Measurements from ENCODE around the gene ST8SIA6.

DNA sequence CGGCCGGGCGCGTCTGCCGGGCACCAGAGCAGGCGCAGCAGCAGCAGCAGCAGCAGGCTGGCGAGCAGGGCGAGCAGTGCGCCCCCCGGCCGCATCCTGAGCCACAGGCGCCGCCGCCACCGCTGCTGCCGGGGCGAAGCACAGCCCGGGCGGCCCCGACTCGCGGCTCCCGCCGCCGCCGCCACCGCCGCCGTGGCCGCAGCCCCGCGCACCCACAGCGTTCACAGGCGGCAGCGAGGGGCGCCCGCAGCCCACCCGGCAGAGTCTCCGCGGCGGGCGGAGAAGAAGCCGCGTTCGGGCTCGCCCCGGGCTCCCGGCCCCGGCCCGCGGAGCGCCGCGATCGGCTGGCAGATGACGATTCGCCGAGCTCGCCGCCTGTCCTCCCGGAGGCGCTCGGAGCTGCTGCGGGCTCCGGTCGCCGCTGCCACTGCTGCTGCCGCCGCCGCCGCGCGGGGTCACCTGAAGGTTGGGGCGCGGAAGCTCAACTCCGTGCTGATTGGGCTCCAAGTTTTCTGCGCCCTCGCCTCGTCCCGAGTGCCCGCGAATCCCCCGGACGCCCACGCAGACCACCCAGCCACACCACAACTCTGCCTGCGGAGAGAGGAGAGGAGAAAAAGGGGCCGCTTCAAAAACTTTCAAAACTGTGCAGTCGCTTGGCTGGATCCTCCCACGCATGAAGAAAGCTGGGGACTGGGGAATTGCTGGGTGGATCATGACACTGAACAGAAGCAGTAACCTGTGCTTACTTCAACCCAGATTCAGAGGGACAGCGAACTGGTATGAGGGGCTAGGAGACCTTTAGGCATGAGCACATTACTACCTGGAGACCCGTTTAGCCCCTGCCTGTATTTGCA is at the start of gene ST8SIA6:
- TF ChIP-seq, protein P1, sequence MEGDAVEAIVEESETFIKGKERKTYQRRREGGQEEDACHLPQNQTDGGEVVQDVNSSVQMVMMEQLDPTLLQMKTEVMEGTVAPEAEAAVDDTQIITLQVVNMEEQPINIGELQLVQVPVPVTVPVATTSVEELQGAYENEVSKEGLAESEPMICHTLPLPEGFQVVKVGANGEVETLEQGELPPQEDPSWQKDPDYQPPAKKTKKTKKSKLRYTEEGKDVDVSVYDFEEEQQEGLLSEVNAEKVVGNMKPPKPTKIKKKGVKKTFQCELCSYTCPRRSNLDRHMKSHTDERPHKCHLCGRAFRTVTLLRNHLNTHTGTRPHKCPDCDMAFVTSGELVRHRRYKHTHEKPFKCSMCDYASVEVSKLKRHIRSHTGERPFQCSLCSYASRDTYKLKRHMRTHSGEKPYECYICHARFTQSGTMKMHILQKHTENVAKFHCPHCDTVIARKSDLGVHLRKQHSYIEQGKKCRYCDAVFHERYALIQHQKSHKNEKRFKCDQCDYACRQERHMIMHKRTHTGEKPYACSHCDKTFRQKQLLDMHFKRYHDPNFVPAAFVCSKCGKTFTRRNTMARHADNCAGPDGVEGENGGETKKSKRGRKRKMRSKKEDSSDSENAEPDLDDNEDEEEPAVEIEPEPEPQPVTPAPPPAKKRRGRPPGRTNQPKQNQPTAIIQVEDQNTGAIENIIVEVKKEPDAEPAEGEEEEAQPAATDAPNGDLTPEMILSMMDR (conservative IDR thresholded peaks at IDR 0.05; ENCODE audit: low read length) = no peak
- no peak for TF ChIP-seq EZH2phosphoT487 (IDR thresholded peaks at IDR 0.05; ENCODE audit: borderline replicate concordance, low read depth, low read length)
